Measurements from ENCODE around the gene GIMAP2. TPM values are rescaled to one million over a fixed set of nuclear protein-coding genes. Genes with fewer than 3 reads are reported as not detected.

Gene GIMAP2
- total RNA-seq, 1 experiment from 2014 or later, result 11.5 TPM

DNA sequence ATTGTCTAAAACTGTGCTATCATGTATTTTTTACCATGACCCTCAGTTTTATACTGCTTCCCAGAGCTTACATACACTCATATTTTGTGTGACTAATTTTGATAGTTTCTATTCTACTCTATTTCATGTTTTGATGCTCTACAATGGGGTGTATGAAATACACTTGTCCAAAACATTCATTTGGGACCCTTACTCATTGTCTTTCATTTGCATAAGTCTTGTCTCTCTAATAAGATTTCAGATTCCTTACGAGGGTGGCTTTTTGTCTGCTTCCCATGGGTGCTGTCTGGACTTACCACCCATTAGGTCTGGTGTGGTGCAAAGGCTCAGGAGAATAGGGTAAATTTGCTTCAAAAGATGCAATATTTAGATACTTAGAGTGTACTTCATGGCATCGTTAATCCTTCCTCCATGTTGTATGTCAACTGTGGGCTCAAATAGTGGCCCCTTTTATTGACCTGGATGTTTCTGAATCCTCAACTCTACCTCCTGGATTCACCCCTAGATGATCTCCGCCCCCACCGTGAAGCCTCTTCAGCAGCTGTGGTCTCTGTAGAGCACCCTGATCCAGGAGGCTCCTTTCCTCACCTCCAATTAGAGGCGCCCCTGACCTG lies 48.1 kb downstream of the GIMAP2 start:
- no peak for DNase-seq (ENCODE audit: low read depth)

DNA sequence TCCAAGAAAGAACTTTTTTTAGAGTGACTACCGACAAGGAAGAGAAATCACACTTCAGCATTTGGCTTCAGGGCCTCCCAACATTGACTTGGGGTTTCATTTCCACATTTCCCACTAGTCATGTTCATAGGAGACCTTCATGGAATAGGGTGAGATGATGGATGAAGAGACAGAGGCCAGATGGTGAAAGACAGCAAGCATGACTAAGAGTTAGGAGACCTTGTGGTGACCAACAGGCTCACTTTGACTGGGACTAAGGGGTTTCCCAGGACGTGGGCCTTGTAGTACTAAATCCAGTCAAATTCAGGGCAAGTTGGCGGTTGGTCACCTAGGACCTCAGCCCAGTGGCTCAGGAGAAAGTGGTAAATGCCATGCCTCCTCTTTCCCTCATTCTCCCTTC lies 48.7 kb downstream of the GIMAP2 start:
- DNase-seq (ENCODE audit: low read depth), result no peak

DNA sequence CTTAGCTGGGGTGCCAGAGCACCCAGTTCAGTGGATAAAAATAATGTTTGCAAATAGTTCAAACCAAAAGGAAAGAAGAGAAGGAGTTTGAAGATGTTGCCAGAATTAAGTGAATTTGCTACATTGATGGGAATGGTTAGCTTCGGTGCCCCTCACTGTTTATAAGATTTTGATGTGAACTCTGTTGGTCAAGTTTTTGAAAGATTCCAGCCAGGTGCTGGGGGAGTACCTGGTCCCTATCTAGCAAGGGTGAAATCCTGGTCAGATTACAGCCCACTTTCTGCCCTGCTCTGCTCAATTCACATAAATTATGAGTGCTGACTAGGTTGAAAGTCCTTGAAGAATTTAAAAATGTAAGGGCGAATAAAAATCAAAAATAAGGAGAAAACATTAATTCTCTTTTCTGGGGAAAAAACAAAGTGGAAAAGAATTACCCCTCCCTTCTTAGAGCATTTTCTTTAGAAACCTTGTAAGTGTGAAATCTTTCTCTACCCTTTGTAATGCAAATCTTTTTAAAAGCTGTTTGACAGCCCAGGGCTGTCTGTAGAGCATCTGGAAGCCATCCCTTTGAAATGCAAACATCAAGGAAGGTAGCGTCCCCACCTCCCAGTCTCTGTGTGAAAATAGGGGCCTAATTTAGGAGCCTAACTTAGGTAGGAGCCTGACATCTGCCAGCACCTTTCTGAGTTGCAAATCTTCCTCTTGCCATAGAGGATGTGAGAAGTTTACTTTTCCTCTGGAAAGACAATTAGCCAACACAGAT lies 50.3 kb downstream of the GIMAP2 start:
- DNase-seq (ENCODE audit: low read depth), result no peak

DNA sequence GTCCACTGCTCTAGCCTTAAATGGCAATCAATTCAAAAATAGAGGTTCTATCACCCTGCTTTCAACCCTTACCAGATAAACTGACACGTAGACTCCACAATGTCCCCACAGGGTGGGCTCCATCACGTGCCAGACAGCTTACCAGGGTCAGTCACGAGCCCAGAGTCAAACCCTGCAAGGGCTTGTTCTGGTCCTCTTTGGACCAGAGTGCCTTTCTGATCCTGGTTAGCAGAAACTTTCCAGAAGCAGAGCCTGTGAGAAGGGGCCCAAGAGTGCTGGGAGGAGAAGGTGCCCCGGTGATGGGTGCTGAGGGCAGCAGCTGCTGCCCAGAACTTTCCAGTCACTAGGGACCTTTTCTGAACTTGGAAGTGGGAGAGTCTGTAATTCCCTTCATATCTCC lies 51.4 kb downstream of the GIMAP2 start:
- DNase-seq (ENCODE audit: low read depth), result no peak

DNA sequence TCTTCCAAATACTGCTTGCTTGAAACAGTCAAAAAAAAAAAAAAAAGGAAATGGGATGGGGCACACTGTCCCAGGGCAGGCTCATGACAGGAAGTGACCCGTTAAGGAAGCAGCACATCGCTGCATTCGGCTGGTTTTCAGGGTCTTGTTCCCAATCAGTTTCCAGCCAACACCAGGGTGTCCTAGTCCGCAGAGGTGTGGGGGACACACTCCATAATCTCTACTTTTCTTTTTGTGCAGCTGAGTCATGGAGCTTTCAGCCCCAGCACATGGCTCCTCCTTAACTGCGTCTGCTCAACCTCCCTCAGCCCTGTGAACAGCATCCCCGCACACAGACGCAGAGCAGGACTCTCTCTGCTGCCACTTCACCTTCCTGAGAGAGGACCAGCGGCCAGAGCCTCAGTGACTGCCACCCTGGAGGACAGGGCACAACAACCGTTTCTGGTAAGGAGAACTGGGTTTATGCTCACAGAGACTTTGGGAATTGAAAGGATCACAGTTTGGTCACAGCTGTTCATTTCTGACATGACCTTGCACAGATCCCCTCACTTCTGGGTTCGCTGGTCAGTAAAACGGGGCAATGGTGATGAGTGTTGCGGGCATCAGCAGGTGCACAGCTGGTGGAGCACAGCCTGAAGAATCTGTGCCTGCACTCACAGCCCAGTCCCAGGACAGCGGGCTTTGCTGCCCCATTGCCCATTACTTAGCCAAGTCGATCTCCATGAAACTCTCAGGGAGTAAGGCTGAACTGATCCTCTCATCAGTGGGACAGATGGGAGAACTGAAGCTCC lies 52.0 kb downstream of the GIMAP2 start, which contains the start of gene GIMAP5:
Gene GIMAP5, plus strand, starts transcription at position 154 of the 791 bp plus-strand sequence. CDS start 3,467 bp downstream, outside the sequence.
- no peak for DNase-seq (ENCODE audit: low read depth)

DNA sequence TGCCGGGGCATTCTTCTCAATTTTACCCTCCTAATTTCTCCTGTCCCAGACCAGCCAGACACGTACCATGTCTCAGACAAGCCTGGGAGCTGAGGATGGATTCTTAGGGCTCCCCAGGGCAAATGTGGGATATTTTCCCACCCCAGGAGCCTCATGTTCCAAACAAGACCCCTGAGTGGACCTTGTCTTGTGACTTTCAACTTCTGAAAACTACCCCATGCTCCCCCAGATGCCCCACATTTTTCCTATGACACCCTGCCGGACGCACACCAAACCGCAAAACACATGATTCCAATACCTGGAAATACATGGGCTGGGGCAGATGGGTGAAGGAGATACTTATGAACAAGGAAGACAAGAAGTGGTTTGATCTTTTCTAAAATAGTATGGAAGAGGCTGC lies 52.6 kb downstream of the GIMAP2 start:
- no peak for DNase-seq (ENCODE audit: low read depth)

DNA sequence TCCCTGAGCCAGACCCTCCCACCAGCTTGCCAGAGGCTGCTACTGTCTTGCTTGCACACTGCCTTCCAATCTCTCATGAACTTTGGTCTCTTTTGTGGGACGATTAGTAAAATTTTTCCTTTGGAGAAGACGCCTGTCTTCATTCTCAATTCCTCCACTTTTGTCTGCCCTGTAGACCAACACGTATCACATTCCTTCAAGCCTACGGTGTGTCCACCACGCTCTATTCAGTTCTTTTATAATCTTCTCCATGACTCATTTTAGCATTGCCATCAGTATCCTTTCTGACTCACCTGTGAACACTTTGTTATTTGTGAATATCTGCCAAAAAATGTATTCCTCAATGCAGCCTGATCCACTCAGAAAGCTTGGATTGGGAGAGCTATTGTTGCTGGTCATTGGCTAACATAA lies 53.1 kb downstream of the GIMAP2 start:
- no peak for DNase-seq (ENCODE audit: low read depth)

DNA sequence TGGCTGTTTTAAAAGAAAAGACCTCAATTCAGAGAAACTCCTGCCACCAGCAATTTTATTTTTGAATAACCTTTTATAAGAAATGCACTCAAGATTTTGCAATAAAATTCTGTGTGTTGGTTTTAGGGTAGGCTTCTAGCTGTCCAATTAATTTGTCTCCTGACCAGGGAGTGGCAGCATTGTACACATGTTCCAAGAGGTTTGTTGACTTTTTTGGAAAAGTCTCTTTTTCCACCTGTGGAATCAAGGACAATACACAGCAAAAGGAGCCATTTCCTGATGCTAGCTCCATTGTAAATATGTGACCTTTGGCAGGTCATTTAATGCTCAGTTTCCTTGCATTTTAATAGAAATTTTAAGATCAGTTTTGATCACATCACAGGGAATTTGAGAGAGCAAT lies 53.5 kb downstream of the GIMAP2 start:
- DNase-seq (ENCODE audit: low read depth), result no peak

DNA sequence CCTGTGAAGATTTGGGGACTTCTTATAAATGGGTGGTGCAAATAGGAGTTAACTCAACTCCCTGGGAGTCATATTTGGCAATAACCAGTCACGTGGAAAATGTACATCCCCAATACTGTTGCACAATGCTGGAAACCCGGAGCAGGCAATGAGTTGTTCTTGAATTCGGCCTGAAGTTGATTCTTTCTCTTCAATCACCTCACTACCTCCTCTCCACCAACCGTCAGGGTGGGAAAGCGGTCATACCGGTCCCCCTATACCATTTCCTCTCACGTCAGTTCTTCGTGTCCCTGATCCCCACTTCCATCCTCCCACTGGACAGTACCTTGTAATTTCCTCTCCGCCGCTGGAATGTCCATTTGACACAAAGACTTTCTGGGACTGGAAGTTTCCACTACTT lies 54.5 kb downstream of the GIMAP2 start:
- DNase-seq (ENCODE audit: low read depth), result no peak

DNA sequence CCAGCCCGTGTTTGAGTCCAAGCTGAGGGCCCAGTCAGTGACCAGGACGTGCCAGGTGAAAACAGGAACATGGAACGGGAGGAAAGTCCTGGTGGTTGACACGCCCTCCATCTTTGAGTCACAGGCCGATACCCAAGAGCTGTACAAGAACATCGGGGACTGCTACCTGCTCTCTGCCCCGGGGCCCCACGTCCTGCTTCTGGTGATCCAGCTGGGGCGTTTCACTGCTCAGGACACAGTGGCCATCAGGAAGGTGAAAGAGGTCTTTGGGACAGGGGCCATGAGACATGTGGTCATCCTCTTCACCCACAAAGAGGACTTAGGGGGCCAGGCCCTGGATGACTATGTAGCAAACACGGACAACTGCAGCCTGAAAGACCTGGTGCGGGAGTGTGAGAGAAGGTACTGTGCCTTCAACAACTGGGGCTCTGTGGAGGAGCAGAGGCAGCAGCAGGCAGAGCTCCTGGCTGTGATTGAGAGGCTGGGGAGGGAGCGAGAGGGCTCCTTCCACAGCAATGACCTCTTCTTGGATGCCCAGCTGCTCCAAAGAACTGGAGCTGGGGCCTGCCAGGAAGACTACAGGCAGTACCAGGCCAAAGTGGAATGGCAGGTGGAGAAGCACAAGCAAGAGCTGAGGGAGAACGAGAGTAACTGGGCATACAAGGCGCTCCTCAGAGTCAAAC lies 56.9 kb downstream of the GIMAP2 start:
- DNase-seq (ENCODE audit: low read depth), result no peak

Other genes starting within 250 kb of the GIMAP2 start
- 0.12 TPM in 1 of 2 replicates, not detected in the other for gene GIMAP8, start 235.1 kb upstream of the GIMAP2 start, total RNA-seq (2014; rRNA removed; shearing (Covaris generic))
- gene GIMAP7, start 170.8 kb upstream of the GIMAP2 start, total RNA-seq (2014; rRNA removed; shearing (Covaris generic)), result not detected in 2 replicates
- not detected in 2 replicates for gene GIMAP4, start 118.3 kb upstream of the GIMAP2 start, total RNA-seq (2014; rRNA removed; shearing (Covaris generic))
- gene GIMAP6, start 53.3 kb upstream of the GIMAP2 start, total RNA-seq (2014; rRNA removed; shearing (Covaris generic)), result 0.48 TPM in 1 of 2 replicates, not detected in the other
- gene GIMAP1, start 30.9 kb downstream of the GIMAP2 start, total RNA-seq (2014; rRNA removed; shearing (Covaris generic)), result not detected in 2 replicates
- 0.49 TPM in 1 of 2 replicates, not detected in the other for gene GIMAP5, start 51.7 kb downstream of the GIMAP2 start, total RNA-seq (2014; rRNA removed; shearing (Covaris generic))
- not detected in 2 replicates for gene TMEM176B, start 114.7 kb downstream of the GIMAP2 start, total RNA-seq (2014; rRNA removed; shearing (Covaris generic))
- gene TMEM176A, start 115.1 kb downstream of the GIMAP2 start, total RNA-seq (2014; rRNA removed; shearing (Covaris generic)), result not detected in 2 replicates
- not detected in 2 replicates for gene AOC1, start 166.8 kb downstream of the GIMAP2 start, total RNA-seq (2014; rRNA removed; shearing (Covaris generic))